Cerebellar nuclear complex (tissue), 1 donor: ENCODE measurements around the gene PDE11A.
"Not testable (repeated sequence)": the region's sequence is repeated elsewhere in the genome, so short reads cannot be mapped to it uniquely, and the experiment has no call there.

Experiments used
- DNase-seq, 2 experiments: peaks; one replicate each; lab custom pipeline; 2025; lab: John Stamatoyannopoulos, UW

Gene PDE11A

GRCh38 chr2:178008636-178009289 lies 63.8 kb downstream of the PDE11A start:
- peak in 1 of 2 experiments; percentile 22 for DNase-seq

GRCh38 chr2:178006710-178007109 lies 65.9 kb downstream of the PDE11A start:
- no peak for DNase-seq

GRCh38 chr2:178005756-178006155 lies 66.8 kb downstream of the PDE11A start:
- no peak for DNase-seq

- no peak for DNase-seq
Observed at GRCh38 chr2:178002038-178002437, 70.5 kb downstream of the PDE11A start.

- DNase-seq, result no peak
Observed at GRCh38 chr2:177998996-177999395, 73.6 kb downstream of the PDE11A start.

GRCh38 chr2:177998006-177998405 lies 74.6 kb downstream of the PDE11A start:
- no peak for DNase-seq

GRCh38 chr2:177992992-177993391 lies 79.6 kb downstream of the PDE11A start:
- DNase-seq, result no peak

- no peak for DNase-seq
Observed at GRCh38 chr2:177989029-177989885, 83.3 kb downstream of the PDE11A start.

GRCh38 chr2:177984749-177985148 lies 87.8 kb downstream of the PDE11A start:
- DNase-seq, result no peak

GRCh38 chr2:177983183-177983788 lies 89.3 kb downstream of the PDE11A start:
- DNase-seq, result no peak

GRCh38 chr2:177972782-177973181 lies 99.8 kb downstream of the PDE11A start:
- no peak for DNase-seq

GRCh38 chr2:177972123-177972522 lies 100.5 kb downstream of the PDE11A start:
- DNase-seq, result no peak

GRCh38 chr2:177970670-177971454 lies 101.7 kb downstream of the PDE11A start:
- no peak for DNase-seq

- no peak for DNase-seq
Observed at GRCh38 chr2:177964892-177965291, 107.7 kb downstream of the PDE11A start.

- no peak for DNase-seq
Observed at GRCh38 chr2:177952151-177952550, 120.4 kb downstream of the PDE11A start.

GRCh38 chr2:177947598-177947997 lies 125.0 kb downstream of the PDE11A start:
- DNase-seq, result not testable (repeated sequence)

GRCh38 chr2:177944530-177944929 lies 128.0 kb downstream of the PDE11A start:
- not testable (repeated sequence) for DNase-seq

- no peak for DNase-seq
Observed at GRCh38 chr2:177942731-177943130, 129.8 kb downstream of the PDE11A start.

- no peak for DNase-seq
Observed at GRCh38 chr2:177939211-177939610, 133.4 kb downstream of the PDE11A start.

- DNase-seq, result no peak
Observed at GRCh38 chr2:177930916-177931315, 141.7 kb downstream of the PDE11A start.

GRCh38 chr2:177929662-177930522 lies 142.7 kb downstream of the PDE11A start:
- no peak for DNase-seq
